IMR-90 (cell line): ENCODE results near the gene HSPB1. TPM values are rescaled to one million over a fixed set of nuclear protein-coding genes. Genes with fewer than 3 reads are reported as not detected.

Source experiments
- ATAC-seq: fragments of 200-7000 bp; cut with Tn5 transposase; 2 replicates; pipeline ENCODE4 v1.9.1; 2020; ENCODE audit warnings: low read depth, mild to moderate bottlenecking, moderate library complexity
- BruUV-seq: library from RNA; stranded (reverse); fragments of 400-500 nt; replicated peaks from 2 replicates; lab custom pipeline; 2021; lab: Mats Ljungman, UMichigan
- CTCF ChIA-PET: fragments of 300-600 bp; formaldehyde crosslinking; extraction: SDS; loops from one replicate; lab custom pipeline; 2021; ENCODE audit warnings: antibody characterized with exemption; lab: Yijun Ruan, JAX
- POLR2A ChIA-PET: fragments of 300-600 bp; sonication (Branson Sonifier 250); formaldehyde crosslinking; loops from one replicate; lab custom pipeline; 2022; ENCODE audit warnings: antibody characterized with exemption; ENCODE audit not compliant: unreplicated experiment; lab: Charles Lee
- DNase-seq: peaks from one replicate; pipeline ENCODE4 v3.0.0; 2013
- H2AFZ ChIP-seq: replicated peaks from 2 replicates; pipeline ENCODE3; 2013; ENCODE audit warnings: low read length, mild to moderate bottlenecking; ENCODE audit not compliant: poor library complexity
- H2AK5ac ChIP-seq: 2 replicates; pipeline ENCODE4 v1.6.1; 2013; ENCODE audit warnings: low read depth, low read length, inconsistent platforms
- H2AK9ac ChIP-seq: replicated peaks from 2 replicates; pipeline ENCODE3; 2013; ENCODE audit warnings: mild to moderate bottlenecking, low read depth, low read length, moderate library complexity; ENCODE audit not compliant: poor library complexity
- H2BK120ac ChIP-seq: 2 replicates; pipeline ENCODE4 v1.6.1; 2013; ENCODE audit warnings: low read depth, low read length, inconsistent platforms
- H2BK15ac ChIP-seq: 3 replicates; pipeline ENCODE4 v1.6.1; 2013; ENCODE audit warnings: low read depth, low read length, inconsistent platforms
- H2BK20ac ChIP-seq: 2 replicates; pipeline ENCODE4 v1.6.1; 2013; ENCODE audit warnings: low read depth, mild to moderate bottlenecking, inconsistent platforms, low read length, moderate library complexity
- H2BK5ac ChIP-seq: 2 replicates; pipeline ENCODE4 v1.6.1; 2013; ENCODE audit warnings: mild to moderate bottlenecking, low read depth, low read length, inconsistent platforms; ENCODE audit not compliant: poor library complexity, severe bottlenecking
- H3K14ac ChIP-seq: replicated peaks from 2 replicates; pipeline ENCODE4 v1.6.1; 2013; ENCODE audit warnings: low read depth, low read length, inconsistent platforms
- H3K18ac ChIP-seq: 2 replicates; pipeline ENCODE4 v1.6.1; 2013; ENCODE audit warnings: low read depth, low read length, control low read depth
- H3K23ac ChIP-seq: 2 replicates; pipeline ENCODE4 v1.6.1; 2013; ENCODE audit warnings: low read depth, low read length, inconsistent platforms
- H3K27ac ChIP-seq: 2 replicates; pipeline ENCODE4 v1.5.1; 2013; ENCODE audit warnings: mild to moderate bottlenecking, control low read depth, low read length; ENCODE audit not compliant: insufficient read depth
- H3K27me3 ChIP-seq: 2 replicates; pipeline ENCODE4 v1.6.1; 2013; ENCODE audit warnings: low read length; ENCODE audit not compliant: control insufficient read depth, insufficient read depth
- H3K36me3 ChIP-seq: 2 replicates; pipeline ENCODE4 v1.6.1; 2013; ENCODE audit warnings: low read length, mixed read lengths; ENCODE audit not compliant: control insufficient read depth, insufficient read depth
- H3K4ac ChIP-seq: 2 replicates; pipeline ENCODE4 v1.6.1; 2013; ENCODE audit warnings: low read depth, low read length, inconsistent platforms
- H3K4me1 ChIP-seq: 2 replicates; pipeline ENCODE4 v1.6.1; 2013; ENCODE audit warnings: low read length, mixed read lengths; ENCODE audit not compliant: control insufficient read depth, insufficient read depth
- H3K4me2 ChIP-seq: 2 replicates; pipeline ENCODE4 v1.6.1; 2013; ENCODE audit warnings: low read depth, mild to moderate bottlenecking, control low read depth, low read length, moderate library complexity
- H3K4me3 ChIP-seq: 2 replicates; pipeline ENCODE4 v1.5.1; 2013; ENCODE audit warnings: low read depth, mild to moderate bottlenecking, control low read depth, low read length, moderate library complexity; ENCODE audit not compliant: insufficient read depth
- H3K56ac ChIP-seq: 2 replicates; pipeline ENCODE4 v1.6.1; 2013; ENCODE audit warnings: low read length, inconsistent platforms; ENCODE audit not compliant: insufficient read depth; ENCODE audit errors: extremely low read depth
- H3K79me1 ChIP-seq, 2 experiments: 2 replicates each; pipeline ENCODE4 v1.6.1; 2013; ENCODE audit warnings: low read length in 2 of 2, inconsistent platforms in 1 of 2, low read depth in 1 of 2
- H3K9ac ChIP-seq: 2 replicates; pipeline ENCODE4 v1.6.1; 2013; ENCODE audit warnings: low read depth, low read length, control low read depth
- H3K9me1 ChIP-seq: 2 replicates; pipeline ENCODE4 v1.6.1; 2013; ENCODE audit warnings: low read length, inconsistent platforms; ENCODE audit not compliant: insufficient read depth
- H3K9me3 ChIP-seq: 2 replicates; pipeline ENCODE4 v1.6.1; 2013; ENCODE audit warnings: low read length; ENCODE audit not compliant: control insufficient read depth, insufficient read depth
- H4K20me1 ChIP-seq: 2 replicates; pipeline ENCODE4 v1.6.1; 2013; ENCODE audit warnings: low read length, inconsistent platforms; ENCODE audit not compliant: insufficient read depth
- H4K5ac ChIP-seq: 2 replicates; pipeline ENCODE4 v1.6.1; 2013; ENCODE audit warnings: mild to moderate bottlenecking, low read depth, low read length, control low read depth
- H4K8ac ChIP-seq, 2 experiments: 2 replicates each; pipeline ENCODE4 v1.6.1; 2013; ENCODE audit warnings: low read depth in 2 of 2, low read length in 2 of 2, control low read depth in 1 of 2, inconsistent platforms in 1 of 2
- H4K91ac ChIP-seq: 2 replicates; pipeline ENCODE4 v1.6.1; 2013; ENCODE audit warnings: low read depth, low read length, inconsistent platforms; ENCODE audit not compliant: insufficient read depth
- CHD1 ChIP-seq: IDR thresholded peaks from 2 replicates; pipeline ENCODE4 v1.6.1; 2012; ENCODE audit warnings: low read depth, low read length, improper control_type of control experiment
- RCOR1 ChIP-seq: IDR thresholded peaks from 2 replicates; pipeline ENCODE4 v1.6.1; 2012; ENCODE audit warnings: mild to moderate bottlenecking, low read length, improper control_type of control experiment; ENCODE audit not compliant: insufficient replicate concordance
- RFX5 ChIP-seq: IDR thresholded peaks from 2 replicates; pipeline ENCODE4 v1.8.0; 2012; ENCODE audit warnings: low read depth, mild to moderate bottlenecking, low read length, moderate library complexity
- WGBS, 2 experiments: methylation state at CpG; one replicate each; pipeline versions ENCODE4 v1.1.5 to v1.1.7; 2013; ENCODE audit warnings: missing lambda C conversion rate in 2 of 2; ENCODE audit not compliant: insufficient read length in 1 of 2; ENCODE audit errors: extremely low coverage in 2 of 2; 5-methylcytosine and 5-hydroxymethylcytosine counted together
- dilution Hi-C: fragments of 300-500 bp; cut with HindIII; formaldehyde crosslinking; loops from one replicate; pipeline ENCODE4 v1.14.3; 2018; ENCODE audit warnings: low sequenced_read_pairs; ENCODE audit not compliant: unreplicated experiment
- in situ Hi-C: fragments of 300-500 bp; cut with MboI; formaldehyde crosslinking; loops from 3 replicates; pipeline ENCODE4 v1.14.3; 2019; ENCODE audit warnings: low sequenced_read_pairs, inconsistent platforms, mixed read lengths
- intact Hi-C: fragments of 100-400 bp; cut with micrococcal nuclease; formaldehyde crosslinking; loops from 2 replicates; pipeline ENCODE4 v1.10.0; 2022
- polyA plus RNA-seq, 3 experiments: library from polyadenylated mRNA; depleted of rRNA; stranded (reverse); fragments of >200 nt; gene quantifications; 2 replicates each; pipeline ENCODE4 v1.2.3, GENCODE V29; 2012; ENCODE audit warnings: low replicate concordance in 1 of 3
- total RNA-seq: library from RNA; depleted of rRNA; stranded (reverse); fragments of >200 nt; gene quantifications from 2 replicates; pipeline ENCODE4 v1.2.3, GENCODE V29; 2012

Gene HSPB1
- total and polyA plus RNA-seq, 2 of the 4 experiments (the other 2 are of a cell fraction) = 33.2 to 1,363 TPM

DNA sequence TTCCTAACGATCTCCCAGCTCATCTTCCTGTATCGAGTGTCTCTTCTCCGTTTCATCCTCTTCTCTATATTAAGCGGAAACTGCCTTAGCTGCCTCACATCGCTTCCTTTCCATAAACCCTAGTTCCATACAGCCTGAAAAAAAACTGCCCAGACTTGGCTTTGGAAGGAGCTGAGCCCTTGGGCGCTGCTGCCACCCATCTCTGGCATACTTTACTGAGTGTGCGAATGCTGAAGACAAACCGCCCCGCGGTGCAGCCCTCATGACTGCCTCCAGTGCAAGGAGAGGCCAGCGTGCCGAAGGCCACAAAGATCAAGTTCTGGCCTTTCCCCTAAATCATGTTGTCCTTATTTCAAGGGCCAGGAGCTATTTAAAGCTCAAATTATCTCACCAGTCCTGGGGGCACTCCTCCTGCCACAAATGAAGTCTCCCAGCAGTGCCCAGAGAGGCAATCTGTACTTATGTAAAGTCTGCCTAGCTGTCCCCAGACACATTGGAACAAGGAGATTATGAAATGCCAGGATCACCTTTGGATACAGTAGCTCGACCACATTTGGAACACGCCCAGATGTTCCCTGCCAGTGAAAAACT lies 31.1 kb downstream of the HSPB1 start:
- no peak overlapping the region for H2BK15ac ChIP-seq
- H3K9ac ChIP-seq = no peak overlapping the region
- TF ChIP-seq CHD1 (no peak), RFX5 (no peak), RCOR1 (no peak)
- POLR2A ChIA-PET = no interaction called here
- no peaks in the 10 kb centered on the region for H3K27me3 ChIP-seq
- no peak overlapping the region for H3K18ac ChIP-seq
- no peak overlapping the region for H2BK20ac ChIP-seq
- H2BK5ac ChIP-seq = no peak overlapping the region
- no peak overlapping the region for H2AK9ac ChIP-seq
- H2AK5ac ChIP-seq = no peak overlapping the region
- no peak overlapping the region for H4K91ac ChIP-seq
- H3K4me3 ChIP-seq = no peak overlapping the region
- H3K4ac ChIP-seq = no peak overlapping the region
- peaks cover 17% of the 10 kb centered on the region for H3K4me1 ChIP-seq
- H3K9me3 ChIP-seq = no peaks in the 10 kb centered on the region
- H3K4me2 ChIP-seq = no peak overlapping the region
- dilution Hi-C loops (no loop called here), intact Hi-C loops (no loop called here), in situ Hi-C loops (no loop called here)
- no TSS peak for BruUV-seq
- H2BK120ac ChIP-seq = no peak overlapping the region
- H3K36me3 ChIP-seq = peaks cover 32% of the 10 kb centered on the region
- ATAC-seq = no peak
- H3K14ac ChIP-seq = no peak overlapping the region
- no peak overlapping the region for H3K27ac ChIP-seq
- 98% methylated on average over 5 of the region's 14 CpGs; no CpG with 5 or more reads in 1 of the 2 experiments for WGBS, 2 experiments
- CTCF ChIA-PET = interaction anchor here (0.6 to 1.1 kb wide), 2 partner anchors 20 to 732 kb away, joined by 3 to 4 read pairs; no protein-coding TSS in a partner anchor
- H4K5ac ChIP-seq = no peak overlapping the region
- DNase-seq = no peak
- H4K8ac ChIP-seq = no peak overlapping the region
- H3K23ac ChIP-seq = no peak overlapping the region
- peaks cover 37% of the 10 kb centered on the region for H3K9me1 ChIP-seq
- H3K56ac ChIP-seq = no peak overlapping the region
- H2AFZ ChIP-seq = no peak overlapping the region
- peaks cover 4 to 76% of the 10 kb centered on the region in 2 experiments; a peak in 3 of 4 replicates for H3K79me1 ChIP-seq
- H4K20me1 ChIP-seq = peaks cover 99% of the 10 kb centered on the region
